Psoas muscle (tissue), 8 donors: Measurements from ENCODE around the gene TMC6. TPM values are rescaled to one million over a fixed set of nuclear protein-coding genes. Genes with fewer than 3 reads are reported as not detected.
A peak's percentile ranks its signal among the peaks of the same experiment; 100 is the strongest.

Source experiments
- ATAC-seq, 4 donors: fragments of 200-7000 bp; cut with Tn5 transposase; one replicate each; pipeline ENCODE4 v1.9.1; 2020; ENCODE audit warnings: moderate library complexity in 3 of 4, mild to moderate bottlenecking in 2 of 4
- DNase-seq, 2 donors: peaks; one replicate each; pipeline ENCODE4 v3.0.0-alpha.2; 2020
- H3K27ac ChIP-seq: fragments of 200-600 bp; one replicate; pipeline ENCODE4 v1.8.0; 2022
- H3K27me3 ChIP-seq, 3 donors: fragments of 200-600 bp in 1 of 3; one replicate each; pipeline versions ENCODE4 v1.6.1 to v1.8.0; 2013 to 2022; ENCODE audit warnings: low read length in 2 of 3, mild to moderate bottlenecking in 2 of 3, moderate library complexity in 1 of 3; ENCODE audit not compliant: insufficient read depth in 3 of 3
- H3K36me3 ChIP-seq, 2 donors: fragments of 200-600 bp in 1 of 2; one replicate each; pipeline versions ENCODE4 v1.6.1 to v1.8.0; 2013 to 2022; ENCODE audit warnings: low read depth in 1 of 2, mild to moderate bottlenecking in 1 of 2, moderate library complexity in 1 of 2; ENCODE audit not compliant: insufficient read depth in 1 of 2
- H3K4me1 ChIP-seq: fragments of 200-600 bp; one replicate; pipeline ENCODE4 v1.8.0; 2022
- H3K4me3 ChIP-seq: fragments of 200-600 bp; one replicate; pipeline ENCODE4 v1.8.0; 2022; ENCODE audit warnings: mild to moderate bottlenecking
- H3K9me3 ChIP-seq: fragments of 200-600 bp; one replicate; pipeline ENCODE4 v1.8.0; 2022
- WGBS, 3 donors: extraction: QIAGEN DNeasy Blood & Tissue Kit; methylation state at CpG; one replicate each; pipeline versions ENCODE4 v1.1.6 to v1.1.7; 2013; 5-methylcytosine and 5-hydroxymethylcytosine counted together
- intact Hi-C, 2 donors: fragments of 100-400 bp; cut with DNase I; formaldehyde crosslinking; loops; one replicate each; pipeline versions ENCODE4 v1.11.0 to v1.14.2; 2022
- polyA plus RNA-seq, 3 donors: library from polyadenylated mRNA; stranded (reverse); fragments of 200-250 nt; gene quantifications; one replicate each; pipeline ENCODE4 v1.2.3, GENCODE V29; 2013
- total RNA-seq, 4 donors: library from RNA; stranded (reverse); fragmentation: NEBNext Ultra II Directional in 2 of 4; extraction: Animal tissue kit (Norgen Biotek cat#: 25700) in 2 of 4; gene quantifications; one replicate each; pipeline versions ENCODE4 v1.2.1 to v1.2.4, GENCODE V29; 2021 to 2023
- TF ChIP-seq, protein P1 (sequence below): fragments of 200-600 bp; IDR thresholded peaks from one replicate; pipeline ENCODE4 v1.8.0; 2022; ENCODE audit warnings: antibody characterized with exemption
- donor health status: healthy with polysubstance abuse.
- donor health status: DM: no; HTN: no; CAD: no; lungs with moderate emphysema.
- donor health status: Bipolar disorder and iron deficiency.
- donor health status: healthy.
- donor health status: DM: yes; HTN: yes; CAD: no.
- donor health status: DM: no; HTN: no; CAD: no.
- donor health status: DM: no; HTN: no; CAD: no.
- donor health status: DM: yes; HTN: yes; CAD: no.

The TMC6 gene
- total and polyA plus RNA-seq, 7 donors = 2.7 to 11.0 (median 6.1) TPM

DNA sequence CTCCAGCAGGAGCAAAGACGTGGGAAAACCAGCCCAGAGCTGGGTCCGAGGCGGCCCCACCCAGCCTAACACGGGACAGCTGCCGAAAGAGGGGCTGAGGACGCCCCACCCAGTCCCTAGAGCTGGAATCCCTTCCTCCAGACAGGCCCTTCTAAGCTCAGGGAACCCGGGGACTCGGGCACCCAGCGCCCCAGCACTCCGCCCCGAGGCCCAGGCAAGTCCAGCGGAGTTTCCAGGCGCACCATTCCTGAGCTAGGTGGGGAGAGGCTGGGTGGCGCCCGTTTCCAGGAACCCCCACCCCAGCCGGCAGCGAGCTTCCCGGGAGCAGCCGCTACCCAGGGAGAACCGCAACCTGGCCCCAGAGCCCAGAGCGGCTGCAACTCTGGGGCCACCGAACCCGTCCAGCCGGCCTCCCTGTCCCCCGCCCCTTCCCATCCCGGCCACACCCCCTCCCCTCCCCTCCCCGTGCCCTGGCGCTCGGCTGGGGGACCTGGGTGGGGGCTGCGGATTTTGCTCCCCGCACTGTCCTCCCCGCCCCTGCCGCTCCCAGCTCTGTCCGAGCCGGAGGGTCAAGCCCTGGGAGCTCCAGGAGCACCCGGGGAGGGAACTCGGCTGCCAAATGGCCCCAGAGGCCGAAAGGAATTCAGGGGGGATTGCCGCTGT is 536 bp downstream of the TMC6 start:
- Histone ChIP-seq H3K9me3 (no peaks in the 10 kb centered on the region), H3K27me3 (peaks cover 0 to 57% (median 16%) of the 10 kb centered on the region in 3 donors), H3K27ac (peak overlapping the region; percentile 61), H3K4me3 (peak overlapping the region; percentile 78), H3K4me1 (peaks cover 9% of the 10 kb centered on the region), H3K36me3 (no peaks in the 10 kb centered on the region)
- DNase-seq = no peak
- peak; percentile 6 to 33 (median 26) for ATAC-seq
- TF ChIP-seq, protein P1, sequence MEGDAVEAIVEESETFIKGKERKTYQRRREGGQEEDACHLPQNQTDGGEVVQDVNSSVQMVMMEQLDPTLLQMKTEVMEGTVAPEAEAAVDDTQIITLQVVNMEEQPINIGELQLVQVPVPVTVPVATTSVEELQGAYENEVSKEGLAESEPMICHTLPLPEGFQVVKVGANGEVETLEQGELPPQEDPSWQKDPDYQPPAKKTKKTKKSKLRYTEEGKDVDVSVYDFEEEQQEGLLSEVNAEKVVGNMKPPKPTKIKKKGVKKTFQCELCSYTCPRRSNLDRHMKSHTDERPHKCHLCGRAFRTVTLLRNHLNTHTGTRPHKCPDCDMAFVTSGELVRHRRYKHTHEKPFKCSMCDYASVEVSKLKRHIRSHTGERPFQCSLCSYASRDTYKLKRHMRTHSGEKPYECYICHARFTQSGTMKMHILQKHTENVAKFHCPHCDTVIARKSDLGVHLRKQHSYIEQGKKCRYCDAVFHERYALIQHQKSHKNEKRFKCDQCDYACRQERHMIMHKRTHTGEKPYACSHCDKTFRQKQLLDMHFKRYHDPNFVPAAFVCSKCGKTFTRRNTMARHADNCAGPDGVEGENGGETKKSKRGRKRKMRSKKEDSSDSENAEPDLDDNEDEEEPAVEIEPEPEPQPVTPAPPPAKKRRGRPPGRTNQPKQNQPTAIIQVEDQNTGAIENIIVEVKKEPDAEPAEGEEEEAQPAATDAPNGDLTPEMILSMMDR = no peak
- intact Hi-C loops = no loop called here
- WGBS, 3 donors = 3% methylated on average over 22 to 39 of the region's 39 CpGs

DNA sequence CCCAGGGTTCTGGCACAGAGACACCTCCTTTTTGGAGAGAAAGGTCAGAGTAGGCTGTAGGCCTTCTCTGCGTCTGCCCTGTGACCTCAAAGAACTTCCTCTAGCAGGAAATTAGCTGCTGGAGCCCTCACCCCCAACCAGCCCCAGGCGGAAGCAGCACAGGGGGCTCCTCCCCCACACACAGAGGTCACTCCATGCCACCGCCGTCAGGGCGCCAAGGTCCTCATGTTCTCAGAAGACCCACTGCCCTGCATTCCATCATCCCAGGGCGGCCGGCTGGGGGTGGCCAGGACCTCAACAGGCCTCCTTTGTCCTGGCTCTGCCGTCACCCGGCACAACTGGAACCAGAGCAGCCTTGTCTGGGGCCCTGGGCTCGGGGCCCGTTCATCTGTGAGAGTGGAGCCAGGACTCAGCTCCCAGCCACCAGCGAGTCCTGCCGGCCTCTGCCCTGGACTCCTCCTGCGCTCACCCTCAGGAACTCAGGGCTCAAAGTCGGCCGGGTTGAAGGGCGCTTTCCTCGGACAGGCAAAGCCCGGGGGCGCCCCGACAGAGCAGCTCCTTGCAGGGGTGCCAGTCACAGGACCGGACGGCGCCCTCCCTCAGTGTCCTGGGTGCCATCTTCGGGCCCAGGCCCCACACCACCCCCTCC is 1.2 kb downstream of the TMC6 start:
- H3K36me3 ChIP-seq = no peaks in the 10 kb centered on the region
- peak; percentile 20 to 46 (median 36) for ATAC-seq
- H3K4me1 ChIP-seq = peaks cover 9% of the 10 kb centered on the region
- H3K4me3 ChIP-seq = peak overlapping the region; percentile 78
- DNase-seq = peak; percentile 63 to 82
- H3K9me3 ChIP-seq = no peaks in the 10 kb centered on the region
- 11 to 28% (median 13%) methylated on average over 23 to 25 of the region's 25 CpGs for WGBS, 3 donors
- peak overlapping the region; percentile 61 for H3K27ac ChIP-seq
- peaks cover 0 to 56% (median 16%) of the 10 kb centered on the region in 3 donors for H3K27me3 ChIP-seq
- TF ChIP-seq, protein P1 = no peak
- intact Hi-C loops = no loop called here

DNA sequence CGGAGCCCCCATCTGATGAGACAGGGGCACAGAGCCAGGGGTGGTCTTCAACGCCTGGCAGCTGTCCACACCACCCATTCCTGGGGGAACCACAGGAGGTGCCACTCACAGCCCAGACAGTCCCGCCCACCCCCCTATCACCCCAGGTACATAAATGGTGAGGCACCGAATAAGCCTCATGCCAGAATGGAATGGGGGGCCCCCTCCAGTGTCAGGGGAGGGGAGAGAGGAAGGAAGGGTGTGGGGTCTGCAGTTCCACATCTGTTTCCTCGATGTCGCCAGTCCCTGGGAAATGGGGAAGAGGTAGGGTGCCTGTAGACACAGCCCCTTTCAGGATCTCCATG is 1.7 kb downstream of the TMC6 start:
- intact Hi-C loops = no loop called here
- H3K27me3 ChIP-seq = peaks cover 0 to 51% (median 16%) of the 10 kb centered on the region in 3 donors

DNA sequence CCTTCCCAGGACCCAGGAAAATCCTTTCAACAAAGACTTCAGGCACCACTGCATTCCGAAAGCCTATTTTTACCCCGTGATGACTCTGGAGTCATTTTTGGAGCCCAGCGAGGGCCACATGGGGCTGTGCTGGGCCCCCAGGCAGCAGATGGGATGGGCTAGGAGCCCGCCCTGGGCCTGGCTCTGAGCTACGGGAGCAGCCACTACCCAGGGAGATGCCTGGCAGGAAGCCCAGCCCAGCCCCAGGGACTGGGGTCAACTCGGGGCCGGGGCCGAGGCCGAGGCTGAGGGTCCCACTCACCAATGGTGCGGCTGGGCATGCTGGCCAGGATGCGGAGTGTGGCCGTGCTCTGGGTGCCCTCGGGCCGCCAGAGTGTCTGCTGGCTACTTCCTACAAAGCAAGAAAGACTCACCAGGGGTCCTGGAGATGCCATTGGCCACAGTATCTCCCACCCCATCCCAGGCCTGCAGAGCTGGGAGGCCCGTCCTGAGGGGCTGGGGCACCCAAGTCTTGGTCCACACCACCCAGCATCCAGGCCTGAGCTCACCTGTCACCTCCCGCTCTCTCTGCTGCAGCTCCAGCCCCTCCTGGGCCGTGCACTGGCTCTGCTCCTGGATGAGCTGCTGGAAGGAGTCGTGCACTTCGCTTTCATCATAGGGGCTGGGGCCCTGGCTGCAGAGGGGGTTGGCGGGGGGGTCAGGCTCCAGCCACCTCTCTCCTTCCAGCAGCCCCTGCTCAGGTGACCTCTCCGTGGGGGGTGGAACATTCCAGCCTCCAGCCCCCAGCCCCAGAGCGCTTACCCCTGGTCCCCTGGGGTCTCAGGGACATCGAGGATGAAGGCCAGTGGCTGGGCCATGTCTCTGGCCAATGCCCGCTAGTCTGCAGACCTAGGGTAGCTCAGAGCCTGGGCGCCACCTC is 2.3 kb downstream of the TMC6 start:
- Histone ChIP-seq H3K27ac (peak overlapping the region; percentile 61), H3K27me3 (peaks cover 0 to 44% (median 13%) of the 10 kb centered on the region in 3 donors), H3K4me3 (peak overlapping the region; percentile 78), H3K36me3 (no peaks in the 10 kb centered on the region), H3K4me1 (peaks cover 9% of the 10 kb centered on the region), H3K9me3 (no peaks in the 10 kb centered on the region)
- DNase-seq (peak in 1 of 2 donors; percentile 64), ATAC-seq (no peak)
- TF ChIP-seq, protein P1 = no peak
- WGBS, 3 donors = 59 to 67% (median 61%) methylated on average over 25 of the region's 25 CpGs
- intact Hi-C loops = no loop called here

More for the DNA sequence above, 1.7 kb downstream of the TMC6 start:
- WGBS, 3 donors = 67 to 79% (median 71%) methylated on average over 6 of the region's 6 CpGs
- H3K4me1 ChIP-seq = peaks cover 9% of the 10 kb centered on the region
- no peak for ATAC-seq
- peak overlapping the region; percentile 61 for H3K27ac ChIP-seq
- H3K36me3 ChIP-seq = no peaks in the 10 kb centered on the region
- no peak for DNase-seq
- TF ChIP-seq, protein P1 = no peak
- H3K4me3 ChIP-seq = peak overlapping the region; percentile 78
- H3K9me3 ChIP-seq = no peaks in the 10 kb centered on the region
